Effector memory CD4-positive, alpha-beta T cell (primary cell): ENCODE results near the gene TPGS1.

Experiments used
- DNase-seq, 3 donors: peaks; one replicate each; pipeline ENCODE4 v3.0.0-alpha.2; 2020
- H3K27ac ChIP-seq: 2 replicates; pipeline ENCODE4 v1.7.0; 2013; ENCODE audit warnings: mild to moderate bottlenecking, low read length, moderate library complexity; ENCODE audit not compliant: insufficient read depth, poor library complexity, severe bottlenecking
- H3K27me3 ChIP-seq: replicated peaks from 2 replicates; pipeline ENCODE4 v1.7.0; 2013; ENCODE audit warnings: mild to moderate bottlenecking, low read length; ENCODE audit not compliant: insufficient read depth, control insufficient read depth, poor library complexity, severe bottlenecking
- H3K36me3 ChIP-seq: 2 replicates; pipeline ENCODE4 v1.7.0; 2013; ENCODE audit warnings: mild to moderate bottlenecking, low read length, moderate library complexity; ENCODE audit not compliant: control insufficient read depth, insufficient read depth
- H3K4me1 ChIP-seq: 2 replicates; pipeline ENCODE4 v1.7.0; 2013; ENCODE audit warnings: low read length, mild to moderate bottlenecking; ENCODE audit not compliant: control insufficient read depth, insufficient read depth, poor library complexity, severe bottlenecking
- H3K4me3 ChIP-seq: 2 replicates; pipeline ENCODE4 v1.7.0; 2013; ENCODE audit warnings: low read length, low read depth, mild to moderate bottlenecking; ENCODE audit not compliant: insufficient read depth, poor library complexity, severe bottlenecking
- H3K9me3 ChIP-seq: 2 replicates; pipeline ENCODE4 v1.7.0; 2013; ENCODE audit warnings: mild to moderate bottlenecking, low read length, moderate library complexity; ENCODE audit not compliant: control insufficient read depth
- total RNA-seq, 3 donors: gene quantifications; one replicate each; lab custom pipeline; 2026; lab: John Stamatoyannopoulos, UW

TPGS1 gene
- 15.8 to 25.2 (median 22.3) reads per million in 3 donors for total RNA-seq

GRCh38 chr19:507286-508203 lies at the start of gene TPGS1:
Gene TPGS1 (plus strand): TSS chr19:507497. CDS start chr19:507507, 10 bp downstream.
- H3K9me3 ChIP-seq = no peaks in the 10 kb centered on the region
- H3K4me3 ChIP-seq = peak within 1 kb of the TSS; percentile 82
- no peaks in the 10 kb centered on the region for H3K36me3 ChIP-seq
- no peaks in the 10 kb centered on the region for H3K27me3 ChIP-seq
- peaks cover 49% of the 10 kb centered on the region for H3K4me1 ChIP-seq
- H3K27ac ChIP-seq = peak within 1 kb of the TSS; percentile 91
- peak; percentile 61 to 83 (median 71) for DNase-seq

GRCh38 chr19:457636-458035 lies 49.7 kb upstream of the TPGS1 start:
- H3K27me3 ChIP-seq = peaks cover 26% of the 10 kb centered on the region
- H3K4me1 ChIP-seq = peaks cover 9% of the 10 kb centered on the region
- no peak overlapping the region for H3K27ac ChIP-seq
- H3K36me3 ChIP-seq = no peaks in the 10 kb centered on the region
- DNase-seq = no peak
- H3K9me3 ChIP-seq = no peaks in the 10 kb centered on the region
- no peak overlapping the region for H3K4me3 ChIP-seq

- Histone ChIP-seq H3K4me3 (no peak overlapping the region), H3K4me1 (peaks cover 9% of the 10 kb centered on the region), H3K27ac (no peak overlapping the region), H3K36me3 (no peaks in the 10 kb centered on the region), H3K27me3 (peaks cover 27% of the 10 kb centered on the region), H3K9me3 (no peaks in the 10 kb centered on the region)
- DNase-seq = no peak
These were observed 48.9 kb upstream of the TPGS1 start for GRCh38 chr19:458091-459042.

- Histone ChIP-seq H3K4me3 (peak overlapping the region; percentile 39), H3K4me1 (peaks cover 9% of the 10 kb centered on the region), H3K27me3 (peaks cover 27% of the 10 kb centered on the region), H3K9me3 (no peaks in the 10 kb centered on the region), H3K27ac (no peak overlapping the region), H3K36me3 (no peaks in the 10 kb centered on the region)
- DNase-seq = no peak
These were observed 47.4 kb upstream of the TPGS1 start for GRCh38 chr19:459724-460511.

- H3K27ac ChIP-seq = no peak within 1 kb of the TSS
These were observed 46.2 kb upstream of the TPGS1 start, which contains the start of gene SHC2 for GRCh38 chr19:460877-461720. Gene SHC2 (minus strand): TSS chr19:461033. CDS start chr19:460996, 37 bp downstream.

GRCh38 chr19:461721-462551 lies 45.4 kb upstream of the TPGS1 start:
- H3K27ac ChIP-seq = no peak overlapping the region
- no peaks in the 10 kb centered on the region for H3K36me3 ChIP-seq
- DNase-seq = no peak
- H3K4me1 ChIP-seq = peaks cover 9% of the 10 kb centered on the region
- H3K9me3 ChIP-seq = no peaks in the 10 kb centered on the region
- peak overlapping the region; percentile 42 for H3K4me3 ChIP-seq
- H3K27me3 ChIP-seq = peaks cover 27% of the 10 kb centered on the region

More at GRCh38 chr19:460877-461720, 46.2 kb upstream of the TPGS1 start, which contains the start of gene SHC2:
- Histone ChIP-seq H3K9me3 (no peaks in the 10 kb centered on the region), H3K4me1 (peaks cover 9% of the 10 kb centered on the region), H3K4me3 (peak within 1 kb of the TSS; percentile 42), H3K27me3 (peaks cover 27% of the 10 kb centered on the region), H3K36me3 (no peaks in the 10 kb centered on the region)
- no peak for DNase-seq

- Histone ChIP-seq H3K4me1 (peaks cover 9% of the 10 kb centered on the region), H3K36me3 (no peaks in the 10 kb centered on the region), H3K27ac (no peak overlapping the region), H3K27me3 (peaks cover 27% of the 10 kb centered on the region), H3K4me3 (no peak overlapping the region), H3K9me3 (no peaks in the 10 kb centered on the region)
- DNase-seq = no peak
These were observed 43.7 kb upstream of the TPGS1 start for GRCh38 chr19:463483-464207.

GRCh38 chr19:464208-464545 lies 43.1 kb upstream of the TPGS1 start:
- H3K9me3 ChIP-seq = no peaks in the 10 kb centered on the region
- H3K4me1 ChIP-seq = peaks cover 9% of the 10 kb centered on the region
- H3K36me3 ChIP-seq = no peaks in the 10 kb centered on the region
- H3K27me3 ChIP-seq = peaks cover 27% of the 10 kb centered on the region
- H3K27ac ChIP-seq = no peak overlapping the region
- DNase-seq = no peak
- no peak overlapping the region for H3K4me3 ChIP-seq
